Activated naive CD4-positive, alpha-beta T cell treated with anti-CD3 and anti-CD28 coated beads, Interleukin-2, amount 10 ng/mL, durations not matched to agents 7 days and 5 days (primary cell): ENCODE results near the gene EML4.
"Not testable (repeated sequence)": the region's sequence is repeated elsewhere in the genome, so short reads cannot be mapped to it uniquely, and the experiment has no call there.

Source experiments
- CTCF ChIA-PET: fragments of 350-600 bp; sonication (Branson Sonifier 250); formaldehyde crosslinking; loops from one replicate; lab custom pipeline; 2021; ENCODE audit warnings: antibody characterized with exemption; lab: Charles Lee
- DNase-seq: peaks from one replicate; pipeline ENCODE4 v3.0.0-alpha.2; 2020
- H3K27ac Mint-ChIP-seq: one replicate; pipeline ENCODE4 v1.8.0; 2021; ENCODE audit warnings: mild to moderate bottlenecking, moderate library complexity, mixed read lengths
- H3K27me3 Mint-ChIP-seq: one replicate; pipeline ENCODE4 v1.8.0; 2021; ENCODE audit warnings: mild to moderate bottlenecking, mixed read lengths
- H3K36me3 Mint-ChIP-seq: one replicate; pipeline ENCODE4 v1.8.0; 2021; ENCODE audit warnings: mixed read lengths
- H3K4me1 Mint-ChIP-seq: one replicate; pipeline ENCODE4 v1.8.0; 2021; ENCODE audit warnings: mixed read lengths
- H3K4me3 Mint-ChIP-seq: one replicate; pipeline ENCODE4 v1.8.0; 2021; ENCODE audit warnings: mild to moderate bottlenecking, moderate library complexity, mixed read lengths
- H3K9me3 Mint-ChIP-seq: one replicate; pipeline ENCODE4 v1.8.0; 2021; ENCODE audit warnings: mixed read lengths

Gene EML4

GRCh38 chr2:42132191-42132965 lies 36.8 kb upstream of the EML4 start:
- DNase-seq = no peak
- Mint-ChIP-seq H3K4me1 (peaks cover 97% of the 10 kb centered on the region), H3K36me3 (peaks cover 6% of the 10 kb centered on the region), H3K27me3 (no peaks in the 10 kb centered on the region), H3K27ac (peak overlapping the region; percentile 95), H3K4me3 (peak overlapping the region; percentile 62), H3K9me3 (no peaks in the 10 kb centered on the region)
- CTCF ChIA-PET = interaction anchor here (0.8 to 2.8 kb wide), 12 partner anchors 16 to 196 kb away, joined by 3 to 16 read pairs (median 4); no protein-coding TSS in a partner anchor

GRCh38 chr2:42132966-42133641 lies 36.0 kb upstream of the EML4 start:
- Mint-ChIP-seq H3K9me3 (no peaks in the 10 kb centered on the region), H3K4me3 (peak overlapping the region; percentile 62), H3K27me3 (no peaks in the 10 kb centered on the region), H3K4me1 (peaks cover 96% of the 10 kb centered on the region), H3K36me3 (peaks cover 6% of the 10 kb centered on the region), H3K27ac (peak overlapping the region; percentile 95)
- CTCF ChIA-PET = interaction anchor here (0.8 to 2.8 kb wide), 12 partner anchors 17 to 195 kb away, joined by 3 to 16 read pairs (median 4); no protein-coding TSS in a partner anchor
- DNase-seq = peak; percentile 95

- Mint-ChIP-seq H3K4me1 (peaks cover 94% of the 10 kb centered on the region), H3K9me3 (no peaks in the 10 kb centered on the region), H3K4me3 (peak overlapping the region; percentile 62), H3K36me3 (peaks cover 10% of the 10 kb centered on the region), H3K27me3 (no peaks in the 10 kb centered on the region), H3K27ac (peak overlapping the region; percentile 95)
- CTCF ChIA-PET = interaction anchor here (1.4 to 2.8 kb wide), 4 partner anchors 17 to 63 kb away, joined by 4 to 16 read pairs (median 8); no protein-coding TSS in a partner anchor
- no peak for DNase-seq
These were observed 35.4 kb upstream of the EML4 start for GRCh38 chr2:42133771-42134195.

- H3K4me3 Mint-ChIP-seq = not testable (repeated sequence)
- CTCF ChIA-PET = interaction anchor here (1.9 to 2.3 kb wide), 2 partner anchors 29 to 38 kb away, joined by 6 to 9 read pairs; no protein-coding TSS in a partner anchor
These were observed 34.7 kb upstream of the EML4 start for GRCh38 chr2:42134401-42134932.

GRCh38 chr2:42135381-42136312 lies 33.5 kb upstream of the EML4 start:
- Mint-ChIP-seq H3K36me3 (peaks cover 8% of the 10 kb centered on the region), H3K4me1 (peaks cover 92% of the 10 kb centered on the region), H3K4me3 (no peak overlapping the region), H3K27me3 (no peaks in the 10 kb centered on the region), H3K27ac (peak overlapping the region; percentile 89), H3K9me3 (no peaks in the 10 kb centered on the region)
- DNase-seq = no peak
- CTCF ChIA-PET = interaction anchor here (0.7 to 1.9 kb wide), 11 partner anchors 8 to 192 kb away, joined by 3 to 8 read pairs (median 3); no protein-coding TSS in a partner anchor

More at GRCh38 chr2:42134401-42134932, 34.7 kb upstream of the EML4 start:
- Mint-ChIP-seq H3K36me3 (peaks cover 10% of the 10 kb centered on the region), H3K4me1 (peaks cover 93% of the 10 kb centered on the region), H3K27ac (peak overlapping the region; percentile 95)
- H3K9me3 Mint-ChIP-seq, DNase-seq, H3K27me3 Mint-ChIP-seq: not testable (repeated sequence)

GRCh38 chr2:42136782-42137124 lies 32.4 kb upstream of the EML4 start:
- H3K27ac Mint-ChIP-seq = peak overlapping the region; percentile 89

GRCh38 chr2:42137125-42137841 lies 31.9 kb upstream of the EML4 start:
- H3K4me3 Mint-ChIP-seq = no peak overlapping the region
- H3K36me3 Mint-ChIP-seq = peaks cover 8% of the 10 kb centered on the region
- CTCF ChIA-PET = interaction anchor here (0.6 kb wide), 2 partner anchors 11 to 19 kb away, joined by 3 read pairs; no protein-coding TSS in a partner anchor
- no peaks in the 10 kb centered on the region for H3K9me3 Mint-ChIP-seq
- H3K4me1 Mint-ChIP-seq = peaks cover 93% of the 10 kb centered on the region
- H3K27me3 Mint-ChIP-seq = no peaks in the 10 kb centered on the region
- peak overlapping the region; percentile 68 for H3K27ac Mint-ChIP-seq
- DNase-seq = no peak

More at GRCh38 chr2:42136782-42137124, 32.4 kb upstream of the EML4 start:
- CTCF ChIA-PET = interaction anchor here (0.6 to 1.1 kb wide), 3 partner anchors 11 to 191 kb away, joined by 3 to 4 read pairs (median 3); no protein-coding TSS in a partner anchor
- H3K4me3 Mint-ChIP-seq = no peak overlapping the region
- no peaks in the 10 kb centered on the region for H3K9me3 Mint-ChIP-seq
- DNase-seq = no peak
- peaks cover 93% of the 10 kb centered on the region for H3K4me1 Mint-ChIP-seq
- peaks cover 8% of the 10 kb centered on the region for H3K36me3 Mint-ChIP-seq
- H3K27me3 Mint-ChIP-seq = no peaks in the 10 kb centered on the region

GRCh38 chr2:42138163-42139015 lies 30.8 kb upstream of the EML4 start:
- CTCF ChIA-PET = interaction anchor here (0.6 to 2.2 kb wide), 6 partner anchors 21 to 342 kb away, joined by 3 to 8 read pairs (median 3); no protein-coding TSS in a partner anchor
- Mint-ChIP-seq H3K4me1 (peaks cover 90% of the 10 kb centered on the region), H3K4me3 (no peak overlapping the region), H3K27ac (no peak overlapping the region), H3K9me3 (no peaks in the 10 kb centered on the region), H3K27me3 (no peaks in the 10 kb centered on the region), H3K36me3 (peaks cover 8% of the 10 kb centered on the region)
- no peak for DNase-seq

GRCh38 chr2:42139101-42139500 lies 30.1 kb upstream of the EML4 start:
- H3K36me3 Mint-ChIP-seq = peaks cover 8% of the 10 kb centered on the region
- no peak overlapping the region for H3K4me3 Mint-ChIP-seq
- no peaks in the 10 kb centered on the region for H3K9me3 Mint-ChIP-seq
- no peak overlapping the region for H3K27ac Mint-ChIP-seq
- no peak for DNase-seq
- CTCF ChIA-PET = interaction anchor here (0.6 to 2.2 kb wide), 5 partner anchors 34 to 342 kb away, joined by 3 to 8 read pairs (median 3); no protein-coding TSS in a partner anchor
- no peaks in the 10 kb centered on the region for H3K27me3 Mint-ChIP-seq
- peaks cover 87% of the 10 kb centered on the region for H3K4me1 Mint-ChIP-seq

- no peak overlapping the region for H3K4me3 Mint-ChIP-seq
- H3K36me3 Mint-ChIP-seq = peaks cover 8% of the 10 kb centered on the region
- DNase-seq = no peak
- CTCF ChIA-PET = interaction anchor here (1.6 to 3.6 kb wide), 4 partner anchors 31 to 188 kb away, joined by 3 to 11 read pairs (median 8); no protein-coding TSS in a partner anchor
- H3K9me3 Mint-ChIP-seq = no peaks in the 10 kb centered on the region
- no peaks in the 10 kb centered on the region for H3K27me3 Mint-ChIP-seq
- no peak overlapping the region for H3K27ac Mint-ChIP-seq
- peaks cover 74% of the 10 kb centered on the region for H3K4me1 Mint-ChIP-seq
These were observed 28.7 kb upstream of the EML4 start for GRCh38 chr2:42140496-42140895.

GRCh38 chr2:42141687-42142546 lies 27.2 kb upstream of the EML4 start:
- Mint-ChIP-seq H3K4me3 (no peak overlapping the region), H3K9me3 (no peaks in the 10 kb centered on the region), H3K27me3 (no peaks in the 10 kb centered on the region), H3K27ac (peak overlapping the region; percentile 53), H3K36me3 (peaks cover 7% of the 10 kb centered on the region), H3K4me1 (peaks cover 60% of the 10 kb centered on the region)
- DNase-seq = peak; percentile 45
- CTCF ChIA-PET = interaction anchor here (0.7 to 3.6 kb wide), 11 partner anchors 24 to 186 kb away, joined by 3 to 11 read pairs (median 3); no protein-coding TSS in a partner anchor
